Mammary epithelial cell (primary cell): ENCODE results near the gene PIEZO2.

Source experiments
- CTCF ChIP-seq, 2 donors: IDR thresholded peaks in 1 of 2; conservative IDR thresholded peaks in 1 of 2; 2 replicates each; pipeline ENCODE4 v1.5.1; 2011 to 2012; ENCODE audit warnings: inconsistent platforms in 2 of 2, low read length in 2 of 2, mild to moderate bottlenecking in 2 of 2, control low read depth in 1 of 2, low read depth in 1 of 2; ENCODE audit not compliant: insufficient read depth in 1 of 2; ENCODE audit errors: extremely low read depth in 1 of 2
- EZH2 ChIP-seq: IDR thresholded peaks from 2 replicates; pipeline ENCODE4 v1.6.1; 2012; ENCODE audit warnings: low read length, inconsistent platforms, borderline replicate concordance

GRCh38 chr18:10702206-10702605, 447.2 kb downstream of the PIEZO2 start:
- TF ChIP-seq CTCF (conservative IDR thresholded peaks at IDR 0.05 in 1 of 2, IDR thresholded peaks at IDR 0.05 in 1 of 2; ENCODE audit: extremely low read depth in 1 of 2, insufficient read depth in 1 of 2, low read depth in 1 of 2, low read length in 2 of 2) (no peak), EZH2 (no peak)
